ENCODE measurements around the gene CCDC197. TPM values are rescaled to one million over a fixed set of nuclear protein-coding genes. Genes with fewer than 3 reads are reported as not detected.

Gene CCDC197
- total RNA-seq, 1 donor from 2014 or later: not detected

DNA sequence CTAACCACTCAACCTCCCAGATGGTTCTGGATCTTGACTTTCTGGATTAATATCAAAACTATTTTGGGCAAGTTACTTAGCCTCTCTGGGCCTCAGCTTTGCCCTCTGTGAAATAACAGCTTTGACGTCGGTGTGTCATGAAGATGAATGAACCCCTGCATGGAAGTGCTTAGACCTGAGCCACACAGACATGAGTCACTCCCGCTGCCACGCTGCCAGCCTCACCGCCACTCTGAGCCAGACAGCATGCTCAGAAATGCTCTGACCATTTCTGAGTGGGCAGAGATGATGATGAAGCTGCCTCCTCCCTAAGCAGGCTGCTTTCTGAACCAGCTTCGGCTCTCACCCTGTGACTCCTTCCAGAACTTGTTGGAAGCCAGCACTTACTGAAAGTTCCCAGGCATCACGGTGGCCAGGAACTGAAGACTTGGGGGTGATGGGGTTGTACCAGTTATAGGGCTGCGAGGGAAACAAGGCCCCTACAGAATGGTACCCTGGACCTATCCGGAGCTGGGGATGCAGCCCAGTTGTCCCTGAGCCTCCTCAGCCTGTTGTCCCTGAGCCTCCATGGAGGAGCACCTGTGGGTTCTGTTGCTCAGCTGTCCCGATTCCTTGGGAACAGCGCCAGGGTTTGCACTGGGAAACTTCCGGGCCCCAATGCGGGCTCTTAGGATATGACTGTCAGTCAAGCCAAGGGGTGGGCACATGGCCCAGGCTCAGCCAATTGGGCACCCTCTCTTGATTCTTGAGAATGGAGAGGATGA lies 2.0 kb upstream of the CCDC197 start:
- no peak for ATAC-seq
- H3K9me3 ChIP-seq: no peaks in the 10 kb centered on the region
- intact Hi-C loops (cut with DNase I): no loop called here

DNA sequence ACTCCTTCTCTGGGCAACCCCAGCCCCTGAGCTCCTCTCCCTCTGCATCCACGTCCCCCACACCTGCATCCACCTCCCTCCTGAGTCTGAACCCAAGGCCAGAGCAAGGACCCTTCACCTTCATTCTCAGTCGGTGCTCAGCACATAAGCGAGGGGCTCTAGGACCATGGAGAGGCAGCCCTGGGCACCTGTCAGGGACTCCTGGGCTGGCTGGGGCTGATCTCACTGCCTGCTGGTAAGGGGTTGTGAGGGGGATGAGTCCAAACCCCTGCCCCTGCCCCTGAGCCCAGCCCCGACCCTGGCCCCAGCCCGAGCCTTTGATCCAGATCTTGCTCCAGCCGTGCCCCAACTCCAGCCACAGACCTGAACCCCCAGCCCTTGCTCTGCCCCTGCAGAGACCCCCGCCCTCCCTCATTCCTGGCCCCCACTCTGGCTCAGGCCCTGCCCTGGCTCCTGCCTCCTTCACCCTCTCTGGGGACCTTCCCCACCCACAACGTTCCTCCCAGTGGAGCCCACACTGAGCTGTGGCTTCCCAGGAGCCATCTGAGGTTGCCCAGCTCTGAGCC lies 888 bp upstream of the CCDC197 start:
- Histone ChIP-seq H3K27me3 (ENCODE audit: low read depth) (peaks cover 25% of the 10 kb centered on the region), H3K36me3 (no peaks in the 10 kb centered on the region), H3K4me3 (no peak overlapping the region), H3K4me1 (no peaks in the 10 kb centered on the region), H3K27ac (no peak overlapping the region), H3K9me3 (no peaks in the 10 kb centered on the region)
- ATAC-seq (no peak), DNase-seq (no peak)
- intact Hi-C loops (cut with DNase I): no loop called here
- TF ChIP-seq, protein P1, sequence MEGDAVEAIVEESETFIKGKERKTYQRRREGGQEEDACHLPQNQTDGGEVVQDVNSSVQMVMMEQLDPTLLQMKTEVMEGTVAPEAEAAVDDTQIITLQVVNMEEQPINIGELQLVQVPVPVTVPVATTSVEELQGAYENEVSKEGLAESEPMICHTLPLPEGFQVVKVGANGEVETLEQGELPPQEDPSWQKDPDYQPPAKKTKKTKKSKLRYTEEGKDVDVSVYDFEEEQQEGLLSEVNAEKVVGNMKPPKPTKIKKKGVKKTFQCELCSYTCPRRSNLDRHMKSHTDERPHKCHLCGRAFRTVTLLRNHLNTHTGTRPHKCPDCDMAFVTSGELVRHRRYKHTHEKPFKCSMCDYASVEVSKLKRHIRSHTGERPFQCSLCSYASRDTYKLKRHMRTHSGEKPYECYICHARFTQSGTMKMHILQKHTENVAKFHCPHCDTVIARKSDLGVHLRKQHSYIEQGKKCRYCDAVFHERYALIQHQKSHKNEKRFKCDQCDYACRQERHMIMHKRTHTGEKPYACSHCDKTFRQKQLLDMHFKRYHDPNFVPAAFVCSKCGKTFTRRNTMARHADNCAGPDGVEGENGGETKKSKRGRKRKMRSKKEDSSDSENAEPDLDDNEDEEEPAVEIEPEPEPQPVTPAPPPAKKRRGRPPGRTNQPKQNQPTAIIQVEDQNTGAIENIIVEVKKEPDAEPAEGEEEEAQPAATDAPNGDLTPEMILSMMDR (IDR thresholded peaks at IDR 0.05): no peak

More for the DNA sequence above, 2.0 kb upstream of the CCDC197 start:
- TF ChIP-seq, protein P1 (IDR thresholded peaks at IDR 0.05): no peak
- no peak overlapping the region for H3K4me3 ChIP-seq
- H3K4me1 ChIP-seq: no peaks in the 10 kb centered on the region
- H3K27ac ChIP-seq: no peak overlapping the region
- H3K36me3 ChIP-seq: no peaks in the 10 kb centered on the region
- H3K27me3 ChIP-seq (ENCODE audit: low read depth): peaks cover 22% of the 10 kb centered on the region
- DNase-seq: no peak

DNA sequence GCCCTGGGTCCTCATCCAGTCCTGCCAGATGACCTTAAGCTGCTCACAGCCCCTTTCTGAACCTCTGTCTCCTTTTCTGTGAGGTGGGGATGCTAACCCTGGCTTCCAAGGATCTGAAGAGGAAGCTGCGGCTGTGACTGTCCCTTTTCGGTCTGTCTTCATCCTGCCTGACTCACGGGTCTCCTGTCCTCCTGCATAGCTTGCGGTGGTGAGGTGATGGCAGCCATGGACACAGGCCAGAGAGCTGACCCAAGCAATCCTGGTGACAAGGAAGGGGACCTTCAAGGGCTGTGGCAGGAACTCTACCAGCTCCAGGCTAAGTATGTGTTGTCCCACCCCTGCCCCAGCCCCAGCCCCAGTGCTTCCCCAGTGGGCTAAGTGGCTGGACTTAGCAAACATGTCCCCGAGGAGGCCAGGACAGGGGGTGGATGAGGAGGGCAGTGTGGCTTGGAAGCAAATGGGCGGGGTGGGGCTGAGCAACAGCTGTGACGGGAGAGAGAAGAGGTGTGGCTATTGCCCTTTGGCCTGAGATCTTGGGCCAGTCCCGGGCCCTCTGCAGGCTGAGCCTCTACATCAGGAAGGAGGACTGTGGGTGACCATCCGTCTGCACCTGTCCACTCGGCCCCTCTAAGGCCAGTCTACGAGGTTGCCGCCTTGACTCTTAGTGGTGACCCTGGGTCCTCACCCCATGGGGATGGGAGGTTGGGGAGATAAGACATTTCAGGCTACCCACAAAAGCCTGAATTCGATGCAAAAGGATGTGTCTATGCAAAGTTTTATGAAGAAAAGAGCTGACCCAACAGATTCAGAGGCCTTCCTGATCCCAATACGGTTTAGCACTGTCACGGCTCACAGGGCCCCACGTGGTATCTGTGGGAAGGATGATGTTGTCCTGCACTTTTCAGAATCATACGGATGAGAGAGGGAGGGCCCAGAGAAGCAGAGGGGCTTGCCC lies 1.1 kb downstream of the CCDC197 start:
- TF ChIP-seq, protein P1 (IDR thresholded peaks at IDR 0.05): no peak
- ATAC-seq: no peak
- H3K4me3 ChIP-seq: no peak overlapping the region
- H3K4me1 ChIP-seq: no peaks in the 10 kb centered on the region
- H3K27me3 ChIP-seq (ENCODE audit: low read depth): peaks cover 26% of the 10 kb centered on the region
- no peaks in the 10 kb centered on the region for H3K9me3 ChIP-seq
- intact Hi-C loops (cut with DNase I): no loop called here
- H3K27ac ChIP-seq: no peak overlapping the region
- DNase-seq: no peak
- H3K36me3 ChIP-seq: no peaks in the 10 kb centered on the region

DNA sequence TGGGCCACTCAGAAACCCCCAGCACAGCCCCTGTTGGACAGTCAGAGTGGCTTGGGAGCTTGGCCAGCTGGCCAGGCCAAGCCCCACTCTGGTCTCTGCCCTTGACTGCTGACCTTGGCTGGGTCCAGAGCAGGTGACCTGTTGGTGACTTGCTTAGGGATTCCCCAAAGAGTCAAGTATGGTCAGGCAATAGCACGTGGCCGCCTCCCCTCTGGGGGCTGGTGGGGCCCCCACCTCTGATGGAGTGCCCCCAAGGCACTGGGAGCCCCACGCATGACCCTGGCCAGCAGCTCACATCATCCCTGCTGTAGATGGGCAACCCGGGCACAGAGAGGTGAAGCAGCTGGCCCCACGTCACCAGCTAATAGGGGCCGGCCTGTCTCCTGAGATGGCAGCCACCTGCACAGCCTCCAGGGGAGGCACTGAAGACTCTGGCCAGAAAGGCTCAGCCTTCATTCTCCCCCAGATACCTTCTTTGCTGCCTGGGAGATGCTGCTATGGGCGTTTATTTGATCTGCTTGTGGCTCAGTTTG lies 1.8 kb downstream of the CCDC197 start:
- Histone ChIP-seq H3K27me3 (ENCODE audit: low read depth) (peaks cover 26% of the 10 kb centered on the region), H3K36me3 (no peaks in the 10 kb centered on the region), H3K9me3 (no peaks in the 10 kb centered on the region), H3K27ac (no peak overlapping the region), H3K4me3 (no peak overlapping the region), H3K4me1 (no peaks in the 10 kb centered on the region)
- intact Hi-C loops (cut with DNase I): no loop called here
- ATAC-seq (no peak), DNase-seq (no peak)
- TF ChIP-seq, protein P1 (IDR thresholded peaks at IDR 0.05): no peak

DNA sequence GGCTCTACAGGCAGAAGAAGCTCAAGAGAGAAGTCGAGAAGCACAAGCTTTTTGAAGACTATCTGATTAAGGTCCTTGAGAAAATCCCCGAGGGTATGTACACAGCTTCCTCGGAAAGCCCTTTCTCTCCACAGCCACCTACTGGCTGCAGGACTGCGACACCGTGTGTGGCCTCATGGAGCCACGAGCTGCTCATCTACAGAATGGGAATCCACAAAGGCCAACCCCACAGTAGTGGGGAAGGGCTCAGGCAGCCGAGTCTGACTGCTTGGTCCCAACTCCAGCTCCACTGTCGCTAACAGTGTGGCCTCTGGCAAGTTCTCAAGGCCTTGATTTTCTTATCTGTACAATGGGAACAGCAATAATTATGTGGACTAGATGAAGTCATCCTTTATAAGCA lies 2.5 kb downstream of the CCDC197 start:
- Histone ChIP-seq H3K27ac (no peak overlapping the region), H3K9me3 (no peaks in the 10 kb centered on the region), H3K4me3 (no peak overlapping the region), H3K4me1 (no peaks in the 10 kb centered on the region), H3K36me3 (no peaks in the 10 kb centered on the region), H3K27me3 (ENCODE audit: low read depth) (peaks cover 28% of the 10 kb centered on the region)
- no peak for ATAC-seq
- no peak for DNase-seq
- intact Hi-C loops (cut with DNase I): no loop called here
- TF ChIP-seq, protein P1 (IDR thresholded peaks at IDR 0.05): no peak

Measured in lower lobe of right lung (tissue), 2 donors.